ENCODE results near the gene SYT2. TPM values are rescaled to one million over a fixed set of nuclear protein-coding genes. Genes with fewer than 3 reads are reported as not detected.
"Not testable (repeated sequence)": the region's sequence is repeated elsewhere in the genome, so short reads cannot be mapped to it uniquely, and the experiment has no call there.

Gene SYT2
- total RNA-seq, 4 donors from 2014 or later: 0.11 to 0.19 TPM; not detected in 2

DNA sequence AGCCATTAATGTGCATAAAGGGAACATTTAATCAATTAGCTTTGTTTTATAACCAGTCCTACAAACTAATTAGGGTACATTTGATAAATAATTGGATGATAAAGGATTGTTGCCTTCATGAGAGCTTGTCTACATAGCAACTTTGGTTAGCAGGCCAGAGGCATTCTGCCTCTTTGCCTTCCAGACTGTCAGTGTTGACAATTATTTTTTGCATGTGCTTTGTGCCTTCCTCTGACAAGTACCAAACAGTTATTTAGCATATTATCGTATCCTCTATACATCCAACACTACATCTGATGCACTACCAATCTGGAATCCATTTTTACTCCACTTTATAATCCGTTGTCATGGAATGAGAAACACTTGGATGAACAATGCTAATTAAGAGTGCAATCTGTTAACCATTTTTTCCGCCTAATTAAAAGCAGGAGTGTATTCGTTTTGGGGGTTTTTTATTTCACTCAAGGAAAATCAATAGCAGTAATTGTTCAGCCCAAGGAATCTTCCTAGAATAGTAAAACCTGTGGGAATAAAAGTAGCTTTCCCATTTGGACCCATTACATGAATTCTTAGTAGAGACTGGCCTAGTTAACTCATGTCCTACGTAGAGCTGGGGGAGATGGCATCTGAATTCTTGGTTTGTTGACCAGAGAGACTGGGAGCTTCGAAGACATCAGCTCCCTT lies 165.3 kb downstream of the SYT2 start:
- intact Hi-C loops (cut with DNase I); DNase-seq (ENCODE audit: extremely low spot score): not testable (repeated sequence)
- peak overlapping the region; percentile 55 to 70 (median 64) for H3K4me3 ChIP-seq

DNA sequence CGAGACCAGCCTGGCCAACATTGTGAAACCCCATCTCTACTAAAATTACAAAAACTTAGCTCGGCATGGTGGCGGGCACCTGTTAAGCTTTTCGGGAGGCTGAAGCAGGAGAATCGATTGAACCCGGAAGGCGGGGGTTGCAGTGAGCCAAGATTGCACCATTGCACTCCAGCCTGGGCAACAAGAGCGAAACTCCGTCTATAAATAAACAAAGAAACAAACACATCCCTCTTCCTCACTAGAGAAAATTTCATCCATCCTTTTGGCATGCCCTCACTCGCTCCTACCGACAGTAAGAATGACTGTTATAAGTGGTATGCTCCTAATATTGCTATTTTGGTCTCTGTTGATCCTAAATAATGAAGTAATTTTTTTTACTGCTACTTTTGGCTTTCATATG lies 166.7 kb downstream of the SYT2 start:
- Histone ChIP-seq H3K4me3 (peak overlapping the region; percentile 55 to 70 (median 64)), H3K27ac (replicated peaks in 1 of 4) (peak overlapping the region; percentile 89 to 92 (median 90)), H3K4me1 (peaks cover 37 to 51% (median 45%) of the 10 kb centered on the region in 4 donors)
- 37% methylated on average over 11 of the region's 11 CpGs for WGBS
- DNase-seq (ENCODE audit: extremely low spot score); H3K27me3 ChIP-seq; H3K36me3 ChIP-seq; H3K9me3 ChIP-seq; intact Hi-C loops (cut with DNase I): not testable (repeated sequence)
- TF ChIP-seq POLR2AphosphoS5 (IDR thresholded peaks at IDR 0.05): peak in 1 of 2 donors; percentile 69

More for the DNA sequence above, 165.3 kb downstream of the SYT2 start:
- peak overlapping the region; percentile 89 to 92 (median 90) for H3K27ac ChIP-seq (replicated peaks in 1 of 4)
- H3K27me3 ChIP-seq, H3K36me3 ChIP-seq, H3K9me3 ChIP-seq: not testable (repeated sequence)
- peaks cover 32 to 58% (median 52%) of the 10 kb centered on the region in 4 donors for H3K4me1 ChIP-seq
- 56% methylated on average over 6 of the region's 6 CpGs for WGBS

DNA sequence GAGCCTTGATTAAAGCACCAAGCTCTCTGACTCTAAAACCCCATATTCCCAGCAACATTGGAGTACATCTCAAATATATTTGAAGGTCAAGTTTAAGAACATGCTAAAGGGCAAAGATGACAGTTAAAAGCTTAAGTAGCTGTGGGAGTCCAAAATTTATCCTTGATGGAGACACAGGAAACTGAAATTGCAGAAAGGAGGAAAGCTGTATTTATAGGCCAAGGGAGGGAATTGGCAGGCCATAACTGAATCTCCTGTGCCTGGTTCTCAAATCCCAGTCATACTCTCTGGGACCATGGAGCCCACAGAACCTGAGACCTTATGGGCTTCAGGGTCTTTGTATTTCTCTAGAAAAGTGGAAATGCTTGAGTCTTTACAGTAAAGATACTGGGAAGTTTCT lies 167.8 kb downstream of the SYT2 start:
- Histone ChIP-seq H3K4me3 (peak overlapping the region; percentile 55 to 70 (median 64)), H3K27ac (replicated peaks in 1 of 4) (peak overlapping the region; percentile 89 to 92 (median 90)), H3K4me1 (peaks cover 43 to 47% (median 44%) of the 10 kb centered on the region in 4 donors)
- DNase-seq (ENCODE audit: extremely low spot score); H3K36me3 ChIP-seq; H3K9me3 ChIP-seq; intact Hi-C loops (cut with DNase I); H3K27me3 ChIP-seq: not testable (repeated sequence)
- peak in 1 of 2 donors; percentile 74 for TF ChIP-seq POLR2AphosphoS5 (IDR thresholded peaks at IDR 0.05)

GRCh38 chr1:202540858-202541257 lies 169.4 kb downstream of the SYT2 start:
- WGBS: 29% methylated on average over 2 of the region's 2 CpGs
- Histone ChIP-seq H3K4me3 (peak overlapping the region; percentile 55 to 70 (median 64)), H3K4me1 (peaks cover 28 to 36% (median 34%) of the 10 kb centered on the region in 4 donors), H3K27ac (replicated peaks in 1 of 4) (peak overlapping the region; percentile 89 to 92 (median 90))
- intact Hi-C loops (cut with DNase I); H3K9me3 ChIP-seq; H3K27me3 ChIP-seq; DNase-seq (ENCODE audit: extremely low spot score); H3K36me3 ChIP-seq: not testable (repeated sequence)

Other genes with a start within 250 kb of the SYT2 start
- 10 to 100 TPM; 21.4 to 34.9 (median 31.8) TPM for gene KDM5B, start 98.0 kb upstream of the SYT2 start, total RNA-seq
- not detected for gene PCAT6, start 100.5 kb upstream of the SYT2 start, total RNA-seq
- 1 to 10 TPM; 4.5 to 8.3 (median 6.9) TPM for gene RABIF, start 178.7 kb upstream of the SYT2 start, total RNA-seq
- gene KLHL12, start 216.8 kb upstream of the SYT2 start, total RNA-seq: 10 to 100 TPM; 16.7 to 22.4 (median 19.3) TPM
- 10 to 100 TPM; 53.6 to 93.4 (median 70.0) TPM for gene ADIPOR1, start 247.9 kb upstream of the SYT2 start, total RNA-seq

Data from esophagus muscularis mucosa (tissue), 4 donors.